GM19328 (cell line): ENCODE results near the gene FAM171A1.
"Not testable (repeated sequence)": the region's sequence is repeated elsewhere in the genome, so short reads cannot be mapped to it uniquely, and the experiment has no call there.

Experiments
- ATAC-seq: cut with Tn5 transposase; IDR thresholded peaks from one replicate; pipeline ENCODE4 v1.9.1; 2021; ENCODE audit warnings: mild to moderate bottlenecking, moderate library complexity; ENCODE audit not compliant: unreplicated experiment

FAM171A1 gene

DNA sequence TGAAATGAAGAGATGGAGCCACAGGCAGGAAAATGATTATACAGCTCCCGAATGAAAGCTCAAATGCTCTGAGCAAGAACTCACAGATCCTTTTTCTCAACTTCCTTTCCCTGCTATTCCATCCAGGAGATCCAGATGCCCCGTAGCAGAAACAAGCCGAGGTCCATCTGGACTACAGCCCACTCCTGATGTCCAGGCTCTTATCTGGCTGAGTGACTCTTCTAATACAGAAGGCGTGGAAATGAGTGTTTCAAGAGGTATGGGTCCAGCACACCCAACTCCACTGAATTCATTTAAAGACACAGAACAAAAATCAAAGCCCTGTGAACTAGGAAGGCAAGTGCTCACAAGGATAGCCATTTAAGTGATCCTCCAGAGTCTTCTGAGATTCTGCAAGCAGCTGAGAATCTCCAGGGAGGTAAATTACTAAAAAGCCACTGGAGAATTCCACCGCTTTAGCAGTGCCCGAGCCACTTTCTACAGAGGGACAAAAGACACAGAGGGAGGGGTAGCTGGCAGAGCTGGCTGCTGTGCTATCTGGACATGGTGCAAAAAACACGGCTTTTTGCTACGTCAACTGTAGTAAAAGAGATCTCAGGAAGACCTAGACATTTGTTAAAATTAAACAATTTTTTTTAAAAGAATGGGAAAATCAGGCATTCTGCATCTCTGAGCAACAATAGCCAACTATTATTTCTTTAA is 24.5 kb downstream of the FAM171A1 start:
- no peak for ATAC-seq

- ATAC-seq, result no peak
Observed at GRCh38 chr10:15345450-15345849, 25.6 kb downstream of the FAM171A1 start.

GRCh38 chr10:15344876-15345285 is 26.2 kb downstream of the FAM171A1 start:
- no peak for ATAC-seq

- no peak for ATAC-seq
Observed at GRCh38 chr10:15344256-15344875, 26.7 kb downstream of the FAM171A1 start.

DNA sequence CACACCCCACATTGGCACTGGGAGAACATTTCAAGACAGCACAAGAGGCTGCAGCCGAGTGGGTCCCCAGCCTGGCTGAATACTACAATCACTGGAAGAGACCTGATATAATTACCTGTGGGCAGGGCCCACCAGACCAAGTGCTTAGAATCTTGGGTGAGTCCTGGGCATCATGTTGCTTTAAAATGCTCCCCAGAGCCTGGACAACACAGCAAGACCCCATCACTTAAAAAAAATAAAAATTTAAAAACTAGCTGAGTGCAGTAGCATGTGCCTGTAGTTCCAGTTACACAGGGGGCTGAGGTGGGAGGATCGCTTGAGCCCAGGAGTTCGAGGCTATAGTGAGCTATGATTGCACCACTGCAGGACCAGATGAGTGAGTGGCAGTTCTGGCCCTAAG is 28.1 kb downstream of the FAM171A1 start:
- no peak for ATAC-seq

- ATAC-seq, result no peak
Observed at GRCh38 chr10:15341502-15342128, 29.5 kb downstream of the FAM171A1 start.

- ATAC-seq, result no peak
Observed at GRCh38 chr10:15339892-15340291, 31.2 kb downstream of the FAM171A1 start.

GRCh38 chr10:15337441-15337923 is 33.6 kb downstream of the FAM171A1 start:
- ATAC-seq, result not testable (repeated sequence)

DNA sequence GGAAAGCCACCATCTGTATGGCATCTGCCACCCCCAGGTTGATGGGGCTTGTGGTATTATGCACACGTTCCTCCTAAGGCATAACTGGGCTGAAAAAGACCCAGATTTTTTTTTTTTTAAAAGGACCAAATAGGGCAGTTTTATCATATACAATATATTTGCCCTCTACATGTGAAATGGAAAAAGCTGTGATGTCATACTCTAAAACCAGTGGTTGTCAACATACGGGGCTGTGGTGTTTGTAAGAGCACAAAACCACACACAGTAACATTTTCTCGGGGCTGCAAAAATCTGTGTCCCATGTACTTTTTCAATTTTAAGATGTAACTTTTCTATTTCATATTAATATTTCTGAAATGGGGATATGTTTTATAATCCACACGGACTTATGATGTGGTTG is 34.9 kb downstream of the FAM171A1 start:
- ATAC-seq, result no peak

DNA sequence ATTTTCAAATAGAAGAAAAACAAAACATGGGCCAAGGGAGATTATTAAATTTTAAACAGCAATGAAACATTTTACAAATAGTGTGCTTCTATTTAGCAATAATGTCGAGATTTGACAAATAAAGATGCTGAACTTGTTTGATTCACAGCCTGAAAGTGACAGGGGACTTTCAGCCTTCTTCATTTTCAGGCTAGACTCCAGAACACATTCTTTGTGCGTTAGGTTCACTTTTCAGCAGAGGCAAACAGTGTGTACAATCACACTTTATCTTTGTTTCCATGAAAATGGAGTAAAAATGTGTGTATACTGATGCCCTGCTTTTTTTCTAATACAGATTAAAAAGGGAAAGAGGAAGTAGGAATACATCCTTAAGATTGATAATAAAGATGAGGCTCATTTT is 35.6 kb downstream of the FAM171A1 start:
- ATAC-seq, result no peak

DNA sequence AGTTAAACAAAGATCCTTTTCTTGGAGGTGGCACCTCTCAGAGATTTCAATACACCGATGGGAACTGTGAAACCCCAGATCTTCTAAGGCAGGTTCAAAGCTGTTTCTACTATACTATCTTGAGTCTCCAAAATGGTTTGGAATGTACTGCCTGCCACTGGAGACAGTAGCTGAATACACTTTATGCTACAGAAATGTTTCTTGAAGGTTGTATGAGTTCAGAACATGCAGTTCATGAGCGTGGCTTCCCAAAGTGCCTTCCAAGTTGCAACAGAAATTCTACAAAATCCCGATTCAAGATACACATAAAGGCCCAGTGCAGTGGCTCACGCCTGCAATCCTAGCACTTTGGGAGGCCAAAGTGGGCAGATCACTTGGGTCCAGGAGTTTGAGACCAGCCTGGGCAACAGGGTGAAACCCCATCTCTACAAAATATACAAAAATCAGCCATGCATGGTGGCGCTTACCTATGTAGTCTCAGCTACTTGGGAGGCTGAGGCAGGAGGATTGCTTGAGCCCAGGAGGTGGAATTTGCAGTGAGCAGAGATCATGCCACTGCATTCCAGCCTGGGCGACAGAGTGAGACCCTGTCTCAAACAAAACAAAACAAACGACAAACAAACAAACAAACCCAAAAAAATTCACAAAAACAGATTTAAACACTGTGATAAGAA is 36.3 kb downstream of the FAM171A1 start:
- ATAC-seq, result no peak

DNA sequence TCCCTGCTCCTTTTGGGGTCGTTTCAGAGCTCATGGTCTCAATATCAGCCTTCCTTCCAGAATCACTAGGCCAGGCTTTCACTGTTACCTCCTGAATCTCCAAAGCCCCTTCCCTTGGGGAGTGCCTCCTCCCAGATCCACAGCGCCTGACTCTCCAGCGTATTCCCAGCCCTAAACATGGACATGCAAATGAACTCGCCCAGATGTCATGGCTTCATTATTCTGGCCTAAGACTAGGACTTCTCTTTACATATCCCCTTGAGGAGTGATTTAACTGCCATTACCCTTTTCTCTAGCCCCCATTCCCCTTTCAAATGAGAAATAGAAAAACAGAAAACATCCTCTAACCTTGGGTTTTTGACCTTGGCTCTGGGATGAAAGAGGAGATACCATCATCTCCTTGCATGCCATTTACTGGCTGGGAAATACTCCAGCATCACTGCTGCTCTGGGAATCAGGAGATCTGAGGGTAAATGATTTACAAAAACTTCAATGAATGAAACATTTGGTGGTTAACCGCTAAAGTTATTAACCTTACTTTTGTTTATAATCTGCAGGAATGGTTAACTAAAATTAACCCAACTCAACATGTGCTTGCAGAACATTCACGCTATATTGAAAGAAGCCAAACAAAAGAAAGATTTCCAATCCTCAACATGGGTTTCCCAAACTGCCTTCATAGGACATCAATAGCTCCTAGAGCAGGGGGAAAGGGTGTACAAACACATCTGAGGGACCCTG is 37.0 kb downstream of the FAM171A1 start:
- no peak for ATAC-seq

- ATAC-seq, result not testable (repeated sequence)
Observed at GRCh38 chr10:15333181-15333580, 37.9 kb downstream of the FAM171A1 start.

GRCh38 chr10:15331461-15331860 is 39.6 kb downstream of the FAM171A1 start:
- ATAC-seq, result no peak

GRCh38 chr10:15329437-15329836 is 41.7 kb downstream of the FAM171A1 start:
- ATAC-seq, result no peak

- ATAC-seq, result no peak
Observed at GRCh38 chr10:15325944-15326284, 45.2 kb downstream of the FAM171A1 start.

GRCh38 chr10:15325243-15325943 is 45.7 kb downstream of the FAM171A1 start:
- no peak for ATAC-seq

- no peak for ATAC-seq
Observed at GRCh38 chr10:15324611-15325010, 46.5 kb downstream of the FAM171A1 start.

GRCh38 chr10:15324113-15324512 is 47.0 kb downstream of the FAM171A1 start:
- no peak for ATAC-seq

- ATAC-seq, result no peak
Observed at GRCh38 chr10:15322356-15322755, 48.7 kb downstream of the FAM171A1 start.
